PC-3 (cell line): ENCODE results near the gene PRPF40B.

Source experiments
- EZH2 ChIP-seq: fragments of 300-600 bp; sonication (generic); IDR thresholded peaks from one replicate; pipeline ENCODE4 v1.6.1; 2017; ENCODE audit warnings: antibody characterized with exemption, mild to moderate bottlenecking, low read length; ENCODE audit not compliant: unreplicated experiment
- TF ChIP-seq, protein P1 (sequence below): fragments of 300-600 bp; sonication (generic); conservative IDR thresholded peaks from 2 replicates; pipeline ENCODE4 v1.5.1; 2017; ENCODE audit warnings: antibody characterized with exemption, low read depth, mild to moderate bottlenecking, low read length

DNA sequence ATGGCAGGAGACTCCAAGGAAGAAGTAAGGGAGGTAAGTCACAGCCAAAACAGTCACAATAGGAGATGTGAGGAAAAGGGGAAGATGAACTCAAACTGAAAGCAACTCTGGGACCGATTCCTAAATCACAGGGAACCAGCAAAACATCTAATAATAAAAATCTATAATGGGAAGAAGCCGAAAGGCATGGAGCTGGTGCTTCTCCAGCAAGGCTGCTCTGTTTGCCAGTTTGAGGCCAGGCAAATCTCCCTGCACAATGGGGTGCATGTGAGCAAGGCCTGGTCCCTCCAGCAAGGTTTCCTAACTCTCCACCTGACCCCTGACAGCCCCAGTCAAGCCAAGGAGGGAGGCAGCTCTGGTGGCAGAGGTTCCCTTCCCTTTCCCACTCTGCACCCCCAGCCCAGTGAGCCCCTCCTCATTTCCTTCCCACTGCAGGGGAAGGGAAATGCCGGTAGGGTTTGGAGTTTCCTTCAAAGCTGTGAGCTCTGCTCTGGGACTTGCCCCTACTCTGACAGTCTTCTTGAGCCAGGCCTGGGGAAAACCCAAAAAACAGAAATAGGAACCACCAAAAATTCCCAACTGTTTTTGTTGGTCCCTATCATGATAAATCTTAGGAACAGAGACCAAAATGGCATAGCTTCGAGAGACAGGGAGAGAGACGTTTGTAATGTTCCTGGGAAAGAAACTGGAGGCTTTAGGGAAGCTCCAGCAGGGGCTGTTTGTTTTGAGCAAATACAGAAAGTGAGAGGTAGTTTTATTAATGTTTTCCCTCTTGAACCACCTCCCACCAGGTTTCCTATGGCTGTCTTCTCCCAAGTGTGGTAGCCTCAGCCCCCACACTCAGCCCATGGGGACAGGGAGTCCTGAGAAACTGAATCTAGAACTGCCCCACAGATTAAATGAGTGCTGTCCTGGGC lies 49.2 kb downstream of the PRPF40B start:
- TF ChIP-seq, protein P1, sequence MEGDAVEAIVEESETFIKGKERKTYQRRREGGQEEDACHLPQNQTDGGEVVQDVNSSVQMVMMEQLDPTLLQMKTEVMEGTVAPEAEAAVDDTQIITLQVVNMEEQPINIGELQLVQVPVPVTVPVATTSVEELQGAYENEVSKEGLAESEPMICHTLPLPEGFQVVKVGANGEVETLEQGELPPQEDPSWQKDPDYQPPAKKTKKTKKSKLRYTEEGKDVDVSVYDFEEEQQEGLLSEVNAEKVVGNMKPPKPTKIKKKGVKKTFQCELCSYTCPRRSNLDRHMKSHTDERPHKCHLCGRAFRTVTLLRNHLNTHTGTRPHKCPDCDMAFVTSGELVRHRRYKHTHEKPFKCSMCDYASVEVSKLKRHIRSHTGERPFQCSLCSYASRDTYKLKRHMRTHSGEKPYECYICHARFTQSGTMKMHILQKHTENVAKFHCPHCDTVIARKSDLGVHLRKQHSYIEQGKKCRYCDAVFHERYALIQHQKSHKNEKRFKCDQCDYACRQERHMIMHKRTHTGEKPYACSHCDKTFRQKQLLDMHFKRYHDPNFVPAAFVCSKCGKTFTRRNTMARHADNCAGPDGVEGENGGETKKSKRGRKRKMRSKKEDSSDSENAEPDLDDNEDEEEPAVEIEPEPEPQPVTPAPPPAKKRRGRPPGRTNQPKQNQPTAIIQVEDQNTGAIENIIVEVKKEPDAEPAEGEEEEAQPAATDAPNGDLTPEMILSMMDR, result no peak
- no peak for TF ChIP-seq EZH2
